ENCODE results near the gene SCN10A. TPM values are rescaled to one million over a fixed set of nuclear protein-coding genes. Genes with fewer than 3 reads are reported as not detected.

SCN10A gene
- total and polyA plus RNA-seq, 7 experiments from 2014 or later, result not detected

- POLR2A ChIA-PET, result no interaction called here
- Mint-ChIP-seq H3K4me1 (no peaks in the 10 kb centered on the region), H3K27me3 (peaks cover 0 to 14% (median 12%) of the 10 kb centered on the region in 5 donors), H3K4me3 (no peak overlapping the region), H3K27ac (no peak overlapping the region), H3K36me3 (no peaks in the 10 kb centered on the region), H3K9me3 (peaks cover 0 to 6% (median 0%) of the 10 kb centered on the region in 11 donors)
- no peak overlapping the region for H3K4me3 ChIP-seq (ENCODE audit: low read length)
- H3K9me3 ChIP-seq (ENCODE audit: control insufficient read depth in 2 of 3, low read length in 3 of 3), result no peaks in the 10 kb centered on the region
- ATAC-seq (no peak), DNase-seq (no peak)
- CTCF ChIA-PET, result no interaction called here
- intact Hi-C loops (cut with micrococcal nuclease), result no loop called here
- H3K4me1 ChIP-seq (ENCODE audit: control insufficient read depth in 2 of 2, insufficient read depth in 2 of 2, low read length in 2 of 2), result no peaks in the 10 kb centered on the region
- no peaks in the 10 kb centered on the region for H3K36me3 ChIP-seq (ENCODE audit: control insufficient read depth in 2 of 3, insufficient read depth in 3 of 3, low read length in 3 of 3)
- no peaks in the 10 kb centered on the region for H3K27me3 ChIP-seq (ENCODE audit: control insufficient read depth in 2 of 2, insufficient read depth in 2 of 2, low read length in 2 of 2)
- no peak overlapping the region for H3K27ac ChIP-seq (ENCODE audit: low read depth, low read length)
Observed at GRCh38 chr3:38717355-38718240, 98.4 kb downstream of the SCN10A start.

DNA sequence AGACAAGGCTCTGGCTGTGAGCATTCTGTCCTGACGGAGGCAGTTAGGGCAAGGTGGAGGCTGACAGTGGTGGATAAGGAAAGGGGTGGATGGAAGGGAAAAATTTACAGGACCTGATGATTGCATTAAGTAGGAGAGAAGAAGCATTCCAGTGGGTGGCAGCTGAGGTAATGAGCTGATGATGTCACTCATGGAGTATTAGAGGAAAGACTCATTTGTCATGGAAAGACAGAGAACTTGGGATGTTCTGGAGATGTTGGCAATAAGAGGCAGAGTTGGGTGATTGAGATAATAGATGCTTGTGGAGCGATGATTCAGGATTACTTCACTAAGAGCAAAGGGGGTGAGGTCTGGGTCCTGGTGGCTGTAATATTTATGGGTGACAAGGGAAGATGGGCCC lies 102.9 kb downstream of the SCN10A start:
- Histone ChIP-seq H3K9me3 (ENCODE audit: control insufficient read depth in 2 of 3, low read length in 3 of 3) (no peaks in the 10 kb centered on the region), H3K4me1 (ENCODE audit: control insufficient read depth in 2 of 2, insufficient read depth in 2 of 2, low read length in 2 of 2) (no peaks in the 10 kb centered on the region), H3K27me3 (ENCODE audit: control insufficient read depth in 2 of 2, insufficient read depth in 2 of 2, low read length in 2 of 2) (no peaks in the 10 kb centered on the region), H3K36me3 (ENCODE audit: control insufficient read depth in 2 of 3, insufficient read depth in 3 of 3, low read length in 3 of 3) (no peaks in the 10 kb centered on the region), H3K4me3 (ENCODE audit: low read length) (no peak overlapping the region), H3K27ac (ENCODE audit: low read depth, low read length) (no peak overlapping the region)
- DNase-seq (no peak), ATAC-seq (no peak)
- Mint-ChIP-seq H3K36me3 (no peaks in the 10 kb centered on the region), H3K27ac (no peak overlapping the region), H3K27me3 (peaks cover 0 to 27% (median 17%) of the 10 kb centered on the region in 5 donors), H3K4me3 (no peak overlapping the region), H3K9me3 (peaks cover 0 to 7% (median 0%) of the 10 kb centered on the region in 11 donors), H3K4me1 (no peaks in the 10 kb centered on the region)
- intact Hi-C loops (cut with micrococcal nuclease), result no loop called here
- CTCF ChIA-PET, result no interaction called here
- POLR2A ChIA-PET, result no interaction called here

- H3K9me3 Mint-ChIP-seq, result peaks cover 0 to 7% (median 0%) of the 10 kb centered on the region in 11 donors
- no peak overlapping the region for H3K27ac Mint-ChIP-seq
- CTCF ChIA-PET, result no interaction called here
- H3K27me3 ChIP-seq (ENCODE audit: control insufficient read depth in 2 of 2, insufficient read depth in 2 of 2, low read length in 2 of 2), result no peaks in the 10 kb centered on the region
- H3K4me1 Mint-ChIP-seq, result no peaks in the 10 kb centered on the region
- no peak overlapping the region for H3K4me3 Mint-ChIP-seq
- no peaks in the 10 kb centered on the region for H3K36me3 Mint-ChIP-seq
- intact Hi-C loops (cut with micrococcal nuclease), result no loop called here
- H3K4me1 ChIP-seq (ENCODE audit: control insufficient read depth in 2 of 2, insufficient read depth in 2 of 2, low read length in 2 of 2), result no peaks in the 10 kb centered on the region
- H3K27me3 Mint-ChIP-seq, result peaks cover 0 to 36% (median 23%) of the 10 kb centered on the region in 5 donors
- no peak for DNase-seq
- no peak for ATAC-seq
- POLR2A ChIA-PET, result no interaction called here
- no peak overlapping the region for H3K4me3 ChIP-seq (ENCODE audit: low read length)
- H3K27ac ChIP-seq (ENCODE audit: low read depth, low read length), result no peak overlapping the region
- no peaks in the 10 kb centered on the region for H3K36me3 ChIP-seq (ENCODE audit: control insufficient read depth in 2 of 3, insufficient read depth in 3 of 3, low read length in 3 of 3)
- no peaks in the 10 kb centered on the region for H3K9me3 ChIP-seq (ENCODE audit: control insufficient read depth in 2 of 3, low read length in 3 of 3)
Observed at GRCh38 chr3:38711321-38711720, 104.7 kb downstream of the SCN10A start.

GRCh38 chr3:38707730-38708129 lies 108.3 kb downstream of the SCN10A start:
- no peaks in the 10 kb centered on the region for H3K36me3 Mint-ChIP-seq
- peaks cover 0 to 4% (median 0%) of the 10 kb centered on the region in 11 donors for H3K9me3 Mint-ChIP-seq
- Histone ChIP-seq H3K4me3 (ENCODE audit: low read length) (no peak overlapping the region), H3K4me1 (ENCODE audit: control insufficient read depth in 2 of 2, insufficient read depth in 2 of 2, low read length in 2 of 2) (no peaks in the 10 kb centered on the region), H3K9me3 (ENCODE audit: control insufficient read depth in 2 of 3, low read length in 3 of 3) (no peaks in the 10 kb centered on the region), H3K36me3 (ENCODE audit: control insufficient read depth in 2 of 3, insufficient read depth in 3 of 3, low read length in 3 of 3) (no peaks in the 10 kb centered on the region), H3K27ac (ENCODE audit: low read depth, low read length) (no peak overlapping the region), H3K27me3 (ENCODE audit: control insufficient read depth in 2 of 2, insufficient read depth in 2 of 2, low read length in 2 of 2) (no peaks in the 10 kb centered on the region)
- DNase-seq (no peak), ATAC-seq (no peak)
- CTCF ChIA-PET, result no interaction called here
- POLR2A ChIA-PET, result no interaction called here
- H3K4me1 Mint-ChIP-seq, result no peaks in the 10 kb centered on the region
- peaks cover 0 to 30% (median 26%) of the 10 kb centered on the region in 5 donors for H3K27me3 Mint-ChIP-seq
- no peak overlapping the region for H3K27ac Mint-ChIP-seq
- intact Hi-C loops (cut with micrococcal nuclease), result loop anchor here in 1 of 2 donors (2.0 kb wide), 1 partner anchor 211 kb away; the partner anchor contains the start of gene EXOG
- H3K4me3 Mint-ChIP-seq, result no peak overlapping the region

- Histone ChIP-seq H3K4me3 (ENCODE audit: low read length) (no peak overlapping the region), H3K9me3 (ENCODE audit: control insufficient read depth in 2 of 3, low read length in 3 of 3) (no peaks in the 10 kb centered on the region), H3K4me1 (ENCODE audit: control insufficient read depth in 2 of 2, insufficient read depth in 2 of 2, low read length in 2 of 2) (no peaks in the 10 kb centered on the region), H3K27me3 (ENCODE audit: control insufficient read depth in 2 of 2, insufficient read depth in 2 of 2, low read length in 2 of 2) (no peaks in the 10 kb centered on the region), H3K27ac (ENCODE audit: low read depth, low read length) (no peak overlapping the region), H3K36me3 (ENCODE audit: control insufficient read depth in 2 of 3, insufficient read depth in 3 of 3, low read length in 3 of 3) (no peaks in the 10 kb centered on the region)
- peaks cover 0 to 30% (median 26%) of the 10 kb centered on the region in 5 donors for H3K27me3 Mint-ChIP-seq
- CTCF ChIA-PET, result no interaction called here
- H3K27ac Mint-ChIP-seq, result no peak overlapping the region
- H3K9me3 Mint-ChIP-seq, result peaks cover 0 to 4% (median 0%) of the 10 kb centered on the region in 11 donors
- H3K4me1 Mint-ChIP-seq, result no peaks in the 10 kb centered on the region
- DNase-seq, result no peak
- POLR2A ChIA-PET, result no interaction called here
- H3K36me3 Mint-ChIP-seq, result no peaks in the 10 kb centered on the region
- intact Hi-C loops (cut with micrococcal nuclease), result loop anchor here in 1 of 2 donors (2.0 kb wide), 1 partner anchor 210 kb away; the partner anchor contains the start of gene EXOG
- H3K4me3 Mint-ChIP-seq, result no peak overlapping the region
- ATAC-seq, result no peak
Observed at GRCh38 chr3:38706961-38707360, 109.1 kb downstream of the SCN10A start.

DNA sequence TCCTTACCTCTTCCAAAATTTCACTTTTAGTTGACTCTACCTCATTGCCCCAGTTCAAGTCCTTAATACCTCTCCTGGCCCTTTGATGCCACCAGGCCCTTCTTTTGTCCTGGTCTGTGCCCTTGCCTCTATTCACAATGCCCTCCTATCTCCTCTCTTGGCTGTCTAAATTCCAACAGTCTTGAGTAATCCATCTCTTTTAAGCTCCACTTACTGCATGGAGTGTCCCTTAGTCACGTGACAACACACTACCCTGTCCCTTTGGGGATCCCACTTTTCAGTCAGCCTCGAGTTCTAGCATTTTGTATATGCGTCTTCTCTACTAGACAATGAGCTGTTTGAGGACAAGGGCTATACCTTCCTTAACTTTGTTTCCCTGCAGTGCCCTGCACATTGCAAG lies 113.8 kb downstream of the SCN10A start:
- POLR2A ChIA-PET, result no interaction called here
- H3K4me3 Mint-ChIP-seq, result no peak overlapping the region
- no peak for DNase-seq
- H3K4me1 ChIP-seq (ENCODE audit: control insufficient read depth in 2 of 2, insufficient read depth in 2 of 2, low read length in 2 of 2), result no peaks in the 10 kb centered on the region
- no peaks in the 10 kb centered on the region for H3K9me3 ChIP-seq (ENCODE audit: control insufficient read depth in 2 of 3, low read length in 3 of 3)
- CTCF ChIA-PET, result no interaction called here
- H3K9me3 Mint-ChIP-seq, result peaks cover 0 to 3% (median 0%) of the 10 kb centered on the region in 11 donors
- H3K27me3 Mint-ChIP-seq, result peaks cover 0 to 16% (median 9%) of the 10 kb centered on the region in 5 donors
- H3K36me3 ChIP-seq (ENCODE audit: control insufficient read depth in 2 of 3, insufficient read depth in 3 of 3, low read length in 3 of 3), result no peaks in the 10 kb centered on the region
- H3K36me3 Mint-ChIP-seq, result no peaks in the 10 kb centered on the region
- no peak overlapping the region for H3K27ac Mint-ChIP-seq
- H3K4me3 ChIP-seq (ENCODE audit: low read length), result no peak overlapping the region
- no peak overlapping the region for H3K27ac ChIP-seq (ENCODE audit: low read depth, low read length)
- H3K27me3 ChIP-seq (ENCODE audit: control insufficient read depth in 2 of 2, insufficient read depth in 2 of 2, low read length in 2 of 2), result no peaks in the 10 kb centered on the region
- ATAC-seq, result no peak
- intact Hi-C loops (cut with micrococcal nuclease), result no loop called here
- no peaks in the 10 kb centered on the region for H3K4me1 Mint-ChIP-seq

GRCh38 chr3:38698760-38699159 lies 117.3 kb downstream of the SCN10A start:
- DNase-seq (no peak), ATAC-seq (no peak)
- H3K27me3 ChIP-seq (ENCODE audit: control insufficient read depth in 2 of 2, insufficient read depth in 2 of 2, low read length in 2 of 2), result no peaks in the 10 kb centered on the region
- H3K9me3 ChIP-seq (ENCODE audit: control insufficient read depth in 2 of 3, low read length in 3 of 3), result no peaks in the 10 kb centered on the region
- ChIA-PET POLR2A (no interaction called here), CTCF (no interaction called here)
- Mint-ChIP-seq H3K4me3 (no peak overlapping the region), H3K4me1 (no peaks in the 10 kb centered on the region), H3K27ac (no peak overlapping the region), H3K9me3 (peaks cover 0 to 4% (median 0%) of the 10 kb centered on the region in 11 donors), H3K36me3 (no peaks in the 10 kb centered on the region), H3K27me3 (peaks cover 0 to 17% (median 5%) of the 10 kb centered on the region in 5 donors)
- H3K36me3 ChIP-seq (ENCODE audit: control insufficient read depth in 2 of 3, insufficient read depth in 3 of 3, low read length in 3 of 3), result no peaks in the 10 kb centered on the region
- H3K4me3 ChIP-seq (ENCODE audit: low read length), result no peak overlapping the region
- no peak overlapping the region for H3K27ac ChIP-seq (ENCODE audit: low read depth, low read length)
- no peaks in the 10 kb centered on the region for H3K4me1 ChIP-seq (ENCODE audit: control insufficient read depth in 2 of 2, insufficient read depth in 2 of 2, low read length in 2 of 2)
- intact Hi-C loops (cut with micrococcal nuclease), result no loop called here

All from naive thymus-derived CD4-positive, alpha-beta T cell (primary cell).